GM19438 (cell line): ENCODE results near the gene SNRPD2.
"Not testable (repeated sequence)": the region's sequence is repeated elsewhere in the genome, so short reads cannot be mapped to it uniquely, and the experiment has no call there.

Experiments
- ATAC-seq: cut with Tn5 transposase; IDR thresholded peaks from one replicate; pipeline ENCODE4 v1.9.1; 2021; ENCODE audit warnings: low read depth; ENCODE audit not compliant: unreplicated experiment

The SNRPD2 gene

GRCh38 chr19:45705710-45706415, 14.1 kb upstream of the SNRPD2 start:
- no peak for ATAC-seq

- no peak for ATAC-seq
Measured at GRCh38 chr19:45705115-45705514, 13.4 kb upstream of the SNRPD2 start.

- no peak for ATAC-seq
Measured at GRCh38 chr19:45701676-45702075, 9.9 kb upstream of the SNRPD2 start.

GRCh38 chr19:45693106-45693788, 1.5 kb upstream of the SNRPD2 start:
- no peak for ATAC-seq

- ATAC-seq, result peak; percentile 79
Measured at GRCh38 chr19:45692187-45693105, 693 bp upstream of the SNRPD2 start, which contains the start of gene QPCTL. Gene QPCTL, plus strand, starts transcription at chr19:45692666. Its CDS starts 38 bp downstream, at chr19:45692704.

- no peak for ATAC-seq
Measured at GRCh38 chr19:45687599-45687998, 4.2 kb downstream of the SNRPD2 start.

GRCh38 chr19:45685045-45685444, 6.7 kb downstream of the SNRPD2 start:
- ATAC-seq, result not testable (repeated sequence)

- no peak for ATAC-seq
Measured at GRCh38 chr19:45682908-45683307, 8.8 kb downstream of the SNRPD2 start.

- no peak for ATAC-seq
Measured at GRCh38 chr19:45682117-45682516, 9.6 kb downstream of the SNRPD2 start.

- ATAC-seq, result peak; percentile 59
Measured at GRCh38 chr19:45681391-45682015, 10.2 kb downstream of the SNRPD2 start.

- ATAC-seq, result peak; percentile 61
Measured at GRCh38 chr19:45677351-45678230, 14.2 kb downstream of the SNRPD2 start.

GRCh38 chr19:45676851-45677263, 14.9 kb downstream of the SNRPD2 start:
- ATAC-seq, result peak; percentile 11

- ATAC-seq, result no peak
Measured at GRCh38 chr19:45674946-45675345, 16.8 kb downstream of the SNRPD2 start.

GRCh38 chr19:45670670-45671453, 20.9 kb downstream of the SNRPD2 start:
- no peak for ATAC-seq

- ATAC-seq, result no peak
Measured at GRCh38 chr19:45668342-45668871, 23.3 kb downstream of the SNRPD2 start.

GRCh38 chr19:45667620-45668341, 24.0 kb downstream of the SNRPD2 start, which contains the start of gene GIPR:
Gene GIPR, plus strand, starts transcription at chr19:45668221. Its CDS starts 1,300 bp downstream, at chr19:45669521.
- ATAC-seq, result no peak

GRCh38 chr19:45664575-45664974, 27.2 kb downstream of the SNRPD2 start:
- no peak for ATAC-seq

GRCh38 chr19:45663800-45664199, 28.0 kb downstream of the SNRPD2 start:
- no peak for ATAC-seq
